CD1c-positive myeloid dendritic cell (primary cell): ENCODE measurements around the gene BRD7.

ENCODE experiments used
- DNase-seq: peaks from one replicate; pipeline ENCODE4 v3.0.0-alpha.2; 2016; ENCODE audit errors: extremely low spot score

Gene BRD7

DNA sequence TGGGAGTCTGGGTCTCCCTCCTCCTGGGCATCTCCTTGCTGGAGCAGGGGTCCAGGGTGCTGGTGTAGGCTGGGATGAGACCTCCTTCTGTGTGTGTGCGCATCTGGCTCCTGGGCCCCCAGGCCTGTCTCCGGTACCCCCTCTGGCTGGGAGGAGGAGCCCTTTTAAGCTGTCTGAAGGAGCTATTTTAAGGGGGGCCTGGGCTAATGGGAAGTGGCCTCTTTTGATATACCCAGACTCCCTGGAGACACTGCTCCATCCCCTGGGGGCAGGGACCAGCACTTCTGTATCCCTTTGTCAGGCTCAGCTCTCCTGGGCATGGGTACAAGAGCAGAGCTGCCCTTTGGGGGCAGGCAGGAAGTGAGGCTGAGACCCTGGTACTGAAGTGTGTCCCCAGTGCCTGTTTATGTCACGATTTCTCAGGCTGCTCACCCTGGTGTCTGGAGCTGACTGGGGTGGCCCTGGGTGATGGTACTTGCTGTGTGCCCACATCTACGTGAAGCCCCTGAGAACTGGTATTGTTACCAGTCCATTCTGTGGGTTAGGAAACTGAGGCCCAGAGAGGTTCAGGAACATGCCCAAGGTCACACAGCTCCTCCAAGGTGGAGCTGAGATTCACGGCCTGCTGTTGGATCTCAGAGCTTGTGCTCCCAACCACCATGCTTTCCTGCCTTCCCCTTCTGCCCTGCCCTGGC, 96.0 kb downstream of the BRD7 start:
- DNase-seq = no peak

DNA sequence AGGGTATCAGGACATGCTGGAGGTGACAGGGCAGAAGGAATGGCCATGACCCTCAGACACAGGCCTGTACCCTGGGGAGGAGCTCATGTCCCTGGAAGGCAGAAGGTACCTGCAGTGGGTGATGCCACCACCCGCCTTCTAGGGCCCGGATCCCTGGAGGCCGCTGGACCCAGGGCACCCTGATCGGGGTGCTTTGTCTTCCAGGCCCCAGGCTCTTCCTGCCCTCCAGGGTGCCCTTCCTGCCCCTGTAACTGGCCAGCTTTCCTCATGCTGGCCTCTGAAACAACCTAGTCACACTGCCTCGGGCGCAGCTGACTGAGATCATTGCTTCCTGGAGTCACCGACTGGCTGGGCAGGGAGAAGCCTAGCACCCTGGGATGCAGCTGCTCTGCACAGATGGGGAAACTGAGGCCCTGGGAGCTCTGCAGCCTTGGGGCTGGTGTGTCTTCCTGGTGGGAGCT, 96.6 kb downstream of the BRD7 start:
- no peak for DNase-seq

DNA sequence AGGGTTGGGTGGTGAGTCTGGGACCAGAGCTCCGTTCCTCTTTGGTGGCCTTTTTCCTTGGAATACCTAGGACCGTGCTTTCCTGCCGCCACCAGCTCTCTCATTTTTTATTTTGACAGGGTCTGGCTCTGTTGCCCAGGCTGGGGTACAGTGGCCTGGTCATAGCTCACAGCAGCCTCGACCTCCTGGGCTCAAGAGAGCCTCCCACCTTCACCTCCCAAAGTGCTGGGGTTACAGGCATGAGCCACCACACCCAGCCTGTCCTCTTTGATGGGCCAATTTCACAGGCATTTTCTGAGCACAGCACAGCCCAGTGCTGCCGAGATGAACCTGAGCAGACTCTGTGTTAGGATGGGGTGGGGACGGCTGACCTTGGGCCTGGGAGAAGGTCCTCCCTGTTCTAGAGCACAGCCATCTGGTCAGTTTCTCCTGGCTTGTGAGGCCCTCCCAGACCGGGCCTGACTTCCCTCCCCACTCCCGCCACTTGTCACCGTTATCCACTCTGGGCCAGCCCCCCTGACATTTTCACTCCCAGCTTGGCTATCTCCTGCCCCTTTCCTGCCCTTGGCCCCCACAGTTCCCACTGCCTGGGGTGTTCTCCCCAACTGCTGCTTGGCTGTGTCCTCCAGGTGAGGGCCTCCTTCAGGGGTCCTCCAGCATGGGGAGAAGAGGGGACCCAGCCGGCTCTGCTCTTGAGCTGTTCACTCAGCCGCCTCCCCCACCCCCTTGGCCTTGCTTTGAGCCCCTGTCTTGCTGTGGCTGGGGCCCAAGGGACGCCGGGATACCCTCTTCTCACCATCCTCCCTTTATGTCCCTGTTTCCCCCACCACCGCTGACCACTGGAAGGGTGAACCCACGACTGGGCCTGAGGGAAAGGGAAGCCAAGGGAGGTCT, 97.4 kb downstream of the BRD7 start:
- no peak for DNase-seq

DNA sequence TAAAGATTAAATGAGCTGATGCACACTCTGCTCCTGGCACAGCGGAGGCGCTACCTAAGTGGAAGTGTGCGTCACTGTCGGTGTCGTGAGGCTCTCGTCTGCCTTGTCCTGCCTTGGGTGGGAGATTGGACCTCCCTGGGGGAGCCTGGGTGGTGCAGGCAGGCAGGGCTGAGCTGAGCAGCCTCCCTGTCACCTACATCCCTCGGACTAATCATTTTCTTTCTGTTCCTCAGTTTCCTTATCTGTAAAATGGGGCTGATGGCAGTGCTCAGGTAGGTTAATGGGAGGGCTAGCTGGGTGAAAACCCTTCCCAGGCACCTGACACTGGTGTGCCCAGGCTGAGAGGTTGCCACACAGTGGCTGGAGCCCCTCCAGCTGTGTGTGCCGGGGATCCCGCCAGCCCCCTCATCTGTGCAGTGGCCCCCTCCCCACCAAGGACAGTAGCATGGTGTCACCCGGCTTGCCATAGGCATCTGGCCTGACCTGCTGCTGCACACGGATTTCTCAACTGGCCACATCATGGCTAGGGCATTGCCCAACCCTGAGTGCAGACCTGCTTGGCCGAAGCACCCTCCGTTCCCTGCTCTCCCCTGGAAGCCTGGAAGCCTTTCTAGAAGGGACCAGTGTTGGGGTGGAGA, 98.2 kb downstream of the BRD7 start:
- DNase-seq = no peak

GRCh38 chr16:50269769-50270509, 98.8 kb downstream of the BRD7 start:
- DNase-seq = no peak

- DNase-seq = no peak
These were observed 99.6 kb downstream of the BRD7 start for GRCh38 chr16:50269061-50269705.

- DNase-seq = no peak
These were observed 100.4 kb downstream of the BRD7 start for GRCh38 chr16:50268352-50268751.

DNA sequence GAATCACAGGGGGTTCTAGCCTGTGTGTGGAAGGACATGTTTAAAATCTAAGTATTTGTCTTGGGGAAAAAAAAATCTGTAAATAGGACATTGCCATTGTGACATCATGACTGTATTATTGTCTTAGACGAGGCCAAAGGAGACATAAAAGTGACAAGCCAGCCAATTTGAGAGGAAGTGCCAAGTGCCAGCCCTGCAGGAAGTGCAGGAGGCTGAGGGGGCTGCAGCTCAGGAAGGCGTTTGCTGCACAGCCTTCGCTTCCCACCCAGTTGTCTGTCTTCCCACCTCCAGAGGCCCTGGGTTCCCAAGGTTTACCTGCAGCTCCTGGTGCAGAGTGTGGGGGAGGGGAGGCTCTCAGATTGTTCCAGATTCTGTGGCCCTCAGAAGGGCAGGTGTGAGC, 101.1 kb downstream of the BRD7 start:
- DNase-seq = peak; percentile 63

DNA sequence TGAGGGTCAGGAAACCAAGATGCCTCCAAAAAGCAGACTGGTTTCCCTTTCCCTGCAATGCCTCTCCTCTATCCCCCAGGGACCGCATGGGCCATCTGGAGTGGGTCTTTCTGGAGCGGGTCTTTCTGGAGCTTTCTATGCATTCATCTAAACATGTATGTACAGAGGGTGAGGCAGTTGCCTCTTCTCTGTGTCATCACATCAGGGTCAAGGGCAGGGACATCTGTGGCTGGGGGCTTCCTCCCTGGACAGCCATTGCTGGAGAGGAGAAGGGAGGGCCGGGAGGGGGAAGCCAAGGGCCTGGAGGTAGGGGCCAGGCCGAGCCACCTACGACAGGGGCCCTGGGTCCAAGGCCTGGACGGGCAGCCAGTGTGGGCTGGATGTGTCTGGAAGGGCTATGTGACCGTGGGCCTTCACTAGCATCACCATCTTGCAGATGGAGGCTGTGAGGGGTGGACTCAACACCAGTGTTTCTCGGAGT, 101.6 kb downstream of the BRD7 start:
- no peak for DNase-seq

DNA sequence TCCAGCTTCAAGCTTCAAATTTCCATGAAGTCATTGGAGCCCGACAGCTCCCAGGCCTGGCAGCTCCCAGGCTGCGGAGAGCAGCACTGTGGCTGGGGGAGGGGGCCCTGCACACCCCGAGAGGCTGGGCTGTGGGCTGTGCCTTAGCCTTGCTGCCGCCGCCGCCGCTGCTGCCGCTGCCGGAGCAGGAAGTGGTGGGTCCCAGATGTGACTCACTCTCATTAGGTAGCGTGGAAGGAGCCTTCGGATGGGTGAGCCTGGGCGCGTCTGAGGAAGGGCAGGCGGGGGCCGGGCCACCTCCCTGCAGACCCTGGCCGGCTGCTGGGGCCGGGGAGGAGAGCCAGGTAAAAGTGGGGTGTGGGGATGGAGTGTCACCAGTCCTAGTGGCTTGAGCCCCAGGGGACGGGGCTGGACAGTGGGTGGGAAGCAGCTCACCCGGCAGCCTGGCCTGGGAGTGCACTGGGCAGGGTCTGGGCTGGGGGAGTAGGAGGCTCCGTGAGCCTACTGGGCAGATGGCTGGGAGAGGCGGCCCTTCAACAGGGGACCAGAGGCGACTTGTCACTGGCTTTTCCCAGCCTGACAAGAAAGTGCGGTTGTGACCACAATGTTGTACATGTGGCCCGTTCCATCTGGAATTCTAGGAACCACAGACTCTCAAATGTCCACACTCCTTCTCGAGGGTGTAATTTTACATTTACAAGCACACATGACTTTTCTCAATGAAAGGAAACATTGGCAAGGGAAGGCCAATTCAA, 102.3 kb downstream of the BRD7 start, which contains the start of gene ADCY7:
ADCY7 (plus strand) TSS at position 215 of the 755 bp plus-strand sequence. CDS start 21,629 bp downstream, outside the sequence.
- peak; percentile 85 for DNase-seq
